Upper lobe of left lung (tissue), 4 donors: ENCODE data around the gene DNAAF8.

ENCODE experiments used
- POLR2A ChIP-seq, 4 donors: fragments of 450-650 bp; IDR thresholded peaks; one replicate each; pipeline ENCODE4 v1.5.1; 2016 to 2017; ENCODE audit warnings: antibody characterized with exemption in 4 of 4, mild to moderate bottlenecking in 2 of 4
- POLR2AphosphoS5 ChIP-seq, 2 donors: sonication (generic); formaldehyde crosslinking; IDR thresholded peaks; one replicate each; pipeline ENCODE4 v1.5.1; 2017; ENCODE audit warnings: antibody characterized with exemption in 2 of 2
- TF ChIP-seq, protein P1 (sequence below), 6 experiments: fragments of 450-650 bp in 4 of 6; fragments of 200-600 bp in 2 of 6; sonication (generic) in 2 of 6; IDR thresholded peaks; one replicate each; pipeline ENCODE4 v1.5.1; 2016 to 2019; ENCODE audit warnings: antibody characterized with exemption in 6 of 6

DNA sequence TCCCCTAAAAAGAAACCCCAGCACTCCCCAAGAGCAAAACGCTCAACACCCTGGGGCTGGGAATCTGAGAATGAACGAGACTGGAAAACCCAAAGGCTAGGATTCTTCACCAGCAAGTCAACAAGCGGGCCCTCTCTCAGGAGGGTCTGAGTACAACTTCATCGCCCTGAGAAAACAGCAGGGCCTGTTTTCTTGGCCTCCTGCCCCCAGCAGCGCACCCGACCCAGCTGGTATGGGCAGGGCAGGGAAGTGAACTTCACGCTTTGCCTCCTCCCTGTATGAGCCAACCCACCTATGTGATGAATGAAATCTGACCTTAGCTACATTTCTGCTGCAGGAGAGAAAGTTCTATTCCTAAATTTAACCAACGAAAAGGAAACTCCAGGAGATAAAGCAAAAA is 29.8 kb upstream of the DNAAF8 start:
- TF ChIP-seq, protein P1, sequence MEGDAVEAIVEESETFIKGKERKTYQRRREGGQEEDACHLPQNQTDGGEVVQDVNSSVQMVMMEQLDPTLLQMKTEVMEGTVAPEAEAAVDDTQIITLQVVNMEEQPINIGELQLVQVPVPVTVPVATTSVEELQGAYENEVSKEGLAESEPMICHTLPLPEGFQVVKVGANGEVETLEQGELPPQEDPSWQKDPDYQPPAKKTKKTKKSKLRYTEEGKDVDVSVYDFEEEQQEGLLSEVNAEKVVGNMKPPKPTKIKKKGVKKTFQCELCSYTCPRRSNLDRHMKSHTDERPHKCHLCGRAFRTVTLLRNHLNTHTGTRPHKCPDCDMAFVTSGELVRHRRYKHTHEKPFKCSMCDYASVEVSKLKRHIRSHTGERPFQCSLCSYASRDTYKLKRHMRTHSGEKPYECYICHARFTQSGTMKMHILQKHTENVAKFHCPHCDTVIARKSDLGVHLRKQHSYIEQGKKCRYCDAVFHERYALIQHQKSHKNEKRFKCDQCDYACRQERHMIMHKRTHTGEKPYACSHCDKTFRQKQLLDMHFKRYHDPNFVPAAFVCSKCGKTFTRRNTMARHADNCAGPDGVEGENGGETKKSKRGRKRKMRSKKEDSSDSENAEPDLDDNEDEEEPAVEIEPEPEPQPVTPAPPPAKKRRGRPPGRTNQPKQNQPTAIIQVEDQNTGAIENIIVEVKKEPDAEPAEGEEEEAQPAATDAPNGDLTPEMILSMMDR (IDR thresholded peaks at IDR 0.05) = no peak
- TF ChIP-seq POLR2AphosphoS5 (IDR thresholded peaks at IDR 0.05) (no peak), POLR2A (IDR thresholded peaks at IDR 0.05) (no peak)
